ENCODE results near the gene ULK3.

- TF ChIP-seq, protein P1, sequence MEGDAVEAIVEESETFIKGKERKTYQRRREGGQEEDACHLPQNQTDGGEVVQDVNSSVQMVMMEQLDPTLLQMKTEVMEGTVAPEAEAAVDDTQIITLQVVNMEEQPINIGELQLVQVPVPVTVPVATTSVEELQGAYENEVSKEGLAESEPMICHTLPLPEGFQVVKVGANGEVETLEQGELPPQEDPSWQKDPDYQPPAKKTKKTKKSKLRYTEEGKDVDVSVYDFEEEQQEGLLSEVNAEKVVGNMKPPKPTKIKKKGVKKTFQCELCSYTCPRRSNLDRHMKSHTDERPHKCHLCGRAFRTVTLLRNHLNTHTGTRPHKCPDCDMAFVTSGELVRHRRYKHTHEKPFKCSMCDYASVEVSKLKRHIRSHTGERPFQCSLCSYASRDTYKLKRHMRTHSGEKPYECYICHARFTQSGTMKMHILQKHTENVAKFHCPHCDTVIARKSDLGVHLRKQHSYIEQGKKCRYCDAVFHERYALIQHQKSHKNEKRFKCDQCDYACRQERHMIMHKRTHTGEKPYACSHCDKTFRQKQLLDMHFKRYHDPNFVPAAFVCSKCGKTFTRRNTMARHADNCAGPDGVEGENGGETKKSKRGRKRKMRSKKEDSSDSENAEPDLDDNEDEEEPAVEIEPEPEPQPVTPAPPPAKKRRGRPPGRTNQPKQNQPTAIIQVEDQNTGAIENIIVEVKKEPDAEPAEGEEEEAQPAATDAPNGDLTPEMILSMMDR (IDR thresholded peaks at IDR 0.05; ENCODE audit: low read depth, low read length, poor library complexity, severe bottlenecking) = no peak
- no peak for TF ChIP-seq EZH2phosphoT487 (IDR thresholded peaks at IDR 0.05; ENCODE audit: borderline replicate concordance, low read length)
Observed at GRCh38 chr15:74815961-74816360, 27.0 kb downstream of the ULK3 start.
